Fibroblast of lung (primary cell): ENCODE data around the gene NXF3. TPM values are rescaled to one million over a fixed set of nuclear protein-coding genes. Genes with fewer than 3 reads are reported as not detected.
"Not testable (repeated sequence)": the region's sequence is repeated elsewhere in the genome, so short reads cannot be mapped to it uniquely, and the experiment has no call there.

Experiments
- DNase-seq, 2 donors: peaks; one replicate each; pipeline versions ENCODE4 v3.0.0 to v3.0.0-alpha.2; 2010; ENCODE audit warnings: low read depth in 2 of 2
- H2AFZ ChIP-seq: 2 replicates; pipeline ENCODE4 v1.5.1; 2012; ENCODE audit warnings: low read length, control low read depth, inconsistent platforms
- H3K27ac ChIP-seq: 2 replicates; pipeline ENCODE4 v1.5.1; 2011; ENCODE audit warnings: low read length, control low read depth; ENCODE audit not compliant: insufficient read depth
- H3K27me3 ChIP-seq: 2 replicates; pipeline ENCODE4 v1.5.1; 2011; ENCODE audit warnings: mild to moderate bottlenecking, low read length; ENCODE audit not compliant: control insufficient read depth, insufficient read depth
- H3K36me3 ChIP-seq: 2 replicates; pipeline ENCODE4 v1.5.1; 2011; ENCODE audit warnings: low read length; ENCODE audit not compliant: control insufficient read depth, insufficient read depth
- H3K4me1 ChIP-seq: 2 replicates; pipeline ENCODE4 v1.5.1; 2011; ENCODE audit warnings: low read length; ENCODE audit not compliant: control insufficient read depth, insufficient read depth; ENCODE audit errors: extremely low read depth
- H3K4me2 ChIP-seq: 2 replicates; pipeline ENCODE4 v1.5.1; 2011; ENCODE audit warnings: low read length, control low read depth; ENCODE audit not compliant: insufficient read depth; ENCODE audit errors: extremely low read depth
- H3K4me3 ChIP-seq, 4 experiments: fragments of 200-600 bp in 1 of 4; sonication (generic) in 1 of 4; replicated peaks in 1 of 4; 2 replicates each; pipeline ENCODE4 v1.5.1; 2011 to 2016; ENCODE audit warnings: low read length in 4 of 4, low read depth in 3 of 4, mild to moderate bottlenecking in 3 of 4, control low read depth in 2 of 4, inconsistent platforms in 1 of 4, mixed read lengths in 1 of 4; ENCODE audit not compliant: insufficient read depth in 1 of 4; ENCODE audit errors: control extremely low read depth in 1 of 4
- H3K79me2 ChIP-seq: 2 replicates; pipeline ENCODE4 v1.5.1; 2012; ENCODE audit warnings: mild to moderate bottlenecking, low read length, inconsistent platforms; ENCODE audit not compliant: control insufficient read depth, insufficient read depth
- H3K9ac ChIP-seq: 2 replicates; pipeline ENCODE4 v1.5.1; 2011; ENCODE audit warnings: mild to moderate bottlenecking, low read length, control low read depth; ENCODE audit not compliant: insufficient read depth
- H3K9me3 ChIP-seq: 2 replicates; pipeline ENCODE4 v1.5.1; 2012; ENCODE audit warnings: low read depth, low read length; ENCODE audit not compliant: control insufficient read depth, insufficient read depth
- H4K20me1 ChIP-seq: 2 replicates; pipeline ENCODE4 v1.5.1; 2011; ENCODE audit warnings: low read length; ENCODE audit not compliant: control insufficient read depth, insufficient read depth; ENCODE audit errors: extremely low read depth
- EZH2 ChIP-seq: IDR thresholded peaks from 2 replicates; pipeline ENCODE4 v1.5.1; 2012; ENCODE audit warnings: low read length, control low read depth, mild to moderate bottlenecking; ENCODE audit errors: missing control alignments
- polyA plus RNA-seq, 2 donors: library from polyadenylated mRNA; depleted of rRNA in 1 of 2; stranded (reverse) in 1 of 2; unstranded in 1 of 2; fragments of >200 nt; gene quantifications; 2 replicates each; pipeline ENCODE4 v1.2.1, GENCODE V29; 2011 to 2012; ENCODE audit warnings: missing spikeins in 1 of 2
- total RNA-seq: library from RNA; depleted of rRNA; stranded (reverse); fragments of >200 nt; gene quantifications from 2 replicates; pipeline ENCODE4 v1.2.1, GENCODE V29; 2014
- TF ChIP-seq, protein P1 (sequence below), 2 donors: IDR thresholded peaks in 1 of 2; conservative IDR thresholded peaks in 1 of 2; 1 replicate in 1 of 2; 2 replicates in 1 of 2; pipeline ENCODE4 v1.5.1; 2011 to 2012; ENCODE audit warnings: low read length in 2 of 2, control low read depth in 1 of 2, inconsistent platforms in 1 of 2, low read depth in 1 of 2, mild to moderate bottlenecking in 1 of 2

The NXF3 gene
- total and polyA plus RNA-seq, 2 donors (not counting 1 experiment from before 2014, with no cell fraction given): 0.54 TPM; not detected in 1

- no peak for DNase-seq
- Histone ChIP-seq H3K4me3 (no peak overlapping the region), H2AFZ (no peak overlapping the region), H3K9me3 (no peaks in the 10 kb centered on the region), H3K9ac (no peak overlapping the region), H3K27me3 (no peaks in the 10 kb centered on the region), H3K79me2 (no peaks in the 10 kb centered on the region), H3K36me3 (no peaks in the 10 kb centered on the region), H3K4me2 (no peak overlapping the region), H4K20me1 (no peaks in the 10 kb centered on the region), H3K4me1 (no peaks in the 10 kb centered on the region), H3K27ac (no peak overlapping the region)
- TF ChIP-seq EZH2: no peak
- TF ChIP-seq, protein P1, sequence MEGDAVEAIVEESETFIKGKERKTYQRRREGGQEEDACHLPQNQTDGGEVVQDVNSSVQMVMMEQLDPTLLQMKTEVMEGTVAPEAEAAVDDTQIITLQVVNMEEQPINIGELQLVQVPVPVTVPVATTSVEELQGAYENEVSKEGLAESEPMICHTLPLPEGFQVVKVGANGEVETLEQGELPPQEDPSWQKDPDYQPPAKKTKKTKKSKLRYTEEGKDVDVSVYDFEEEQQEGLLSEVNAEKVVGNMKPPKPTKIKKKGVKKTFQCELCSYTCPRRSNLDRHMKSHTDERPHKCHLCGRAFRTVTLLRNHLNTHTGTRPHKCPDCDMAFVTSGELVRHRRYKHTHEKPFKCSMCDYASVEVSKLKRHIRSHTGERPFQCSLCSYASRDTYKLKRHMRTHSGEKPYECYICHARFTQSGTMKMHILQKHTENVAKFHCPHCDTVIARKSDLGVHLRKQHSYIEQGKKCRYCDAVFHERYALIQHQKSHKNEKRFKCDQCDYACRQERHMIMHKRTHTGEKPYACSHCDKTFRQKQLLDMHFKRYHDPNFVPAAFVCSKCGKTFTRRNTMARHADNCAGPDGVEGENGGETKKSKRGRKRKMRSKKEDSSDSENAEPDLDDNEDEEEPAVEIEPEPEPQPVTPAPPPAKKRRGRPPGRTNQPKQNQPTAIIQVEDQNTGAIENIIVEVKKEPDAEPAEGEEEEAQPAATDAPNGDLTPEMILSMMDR (conservative IDR thresholded peaks at IDR 0.05 in 1 of 2, IDR thresholded peaks at IDR 0.05 in 1 of 2; ENCODE audit: low read depth in 1 of 2, low read length in 2 of 2): no peak
Observed at GRCh38 chrX:103120748-103121147, 27.8 kb upstream of the NXF3 start.

- H3K4me2 ChIP-seq, H2AFZ ChIP-seq, H3K4me3 ChIP-seq, H3K36me3 ChIP-seq, H4K20me1 ChIP-seq, H3K27me3 ChIP-seq, H3K4me1 ChIP-seq, H3K79me2 ChIP-seq, H3K9ac ChIP-seq, DNase-seq, H3K27ac ChIP-seq, H3K9me3 ChIP-seq: not testable (repeated sequence)
Observed at GRCh38 chrX:103116970-103117369, 24.0 kb upstream of the NXF3 start.

DNA sequence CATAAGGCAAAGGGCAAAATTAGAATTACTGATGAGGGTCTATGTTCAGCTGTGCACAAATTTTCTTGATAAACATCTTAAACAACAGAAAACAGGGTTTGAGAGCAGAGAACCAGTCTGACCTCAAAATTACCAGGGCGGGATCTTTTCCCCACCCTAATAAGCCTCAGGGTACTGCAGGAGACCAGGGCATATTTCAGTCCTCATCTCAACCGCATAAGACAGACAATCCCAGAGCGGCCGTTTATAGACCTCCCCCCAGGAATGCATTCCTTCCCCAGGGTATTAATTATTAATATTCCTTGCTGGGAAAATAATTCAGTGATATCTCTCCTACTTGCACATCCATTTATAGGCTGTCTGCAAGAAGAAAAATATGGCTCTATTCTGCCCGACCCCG is 16.6 kb upstream of the NXF3 start:
- H3K4me1 ChIP-seq, DNase-seq, H3K27me3 ChIP-seq, H3K27ac ChIP-seq, H4K20me1 ChIP-seq, H3K4me3 ChIP-seq, H2AFZ ChIP-seq, H3K36me3 ChIP-seq, H3K4me2 ChIP-seq, H3K9me3 ChIP-seq, H3K79me2 ChIP-seq, H3K9ac ChIP-seq: not testable (repeated sequence)

DNA sequence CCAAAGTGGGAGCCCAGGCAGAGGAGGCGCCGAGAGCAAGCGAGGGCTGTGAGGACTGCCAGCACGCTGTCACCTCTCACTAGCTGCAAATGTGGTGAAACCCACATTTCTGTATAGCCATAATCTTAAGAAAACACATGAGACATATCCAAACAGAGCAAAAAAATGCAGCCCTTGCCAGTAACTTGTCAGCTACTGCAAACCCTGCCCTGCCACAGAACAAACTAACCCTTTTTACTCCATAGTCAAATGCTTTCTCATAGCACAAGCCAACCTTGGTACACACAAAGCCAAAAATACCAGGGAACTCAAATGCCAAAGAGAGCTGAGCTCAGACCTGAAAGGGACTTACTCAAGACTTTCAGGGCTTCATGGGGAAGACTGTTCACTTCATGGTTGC is 14.9 kb upstream of the NXF3 start:
- TF ChIP-seq, protein P1 (conservative IDR thresholded peaks at IDR 0.05 in 1 of 2, IDR thresholded peaks at IDR 0.05 in 1 of 2; ENCODE audit: low read depth in 1 of 2, low read length in 2 of 2): no peak
- no peak for TF ChIP-seq EZH2
- no peaks in the 10 kb centered on the region for H3K36me3 ChIP-seq
- no peaks in the 10 kb centered on the region for H4K20me1 ChIP-seq
- H3K9ac ChIP-seq: no peak overlapping the region
- H3K4me3 ChIP-seq: no peak overlapping the region
- no peaks in the 10 kb centered on the region for H3K4me1 ChIP-seq
- H3K27ac ChIP-seq: no peak overlapping the region
- no peaks in the 10 kb centered on the region for H3K27me3 ChIP-seq
- DNase-seq: peak in 1 of 2 donors; percentile 36
- no peak overlapping the region for H2AFZ ChIP-seq
- no peaks in the 10 kb centered on the region for H3K79me2 ChIP-seq
- no peaks in the 10 kb centered on the region for H3K9me3 ChIP-seq
- H3K4me2 ChIP-seq: no peak overlapping the region

DNA sequence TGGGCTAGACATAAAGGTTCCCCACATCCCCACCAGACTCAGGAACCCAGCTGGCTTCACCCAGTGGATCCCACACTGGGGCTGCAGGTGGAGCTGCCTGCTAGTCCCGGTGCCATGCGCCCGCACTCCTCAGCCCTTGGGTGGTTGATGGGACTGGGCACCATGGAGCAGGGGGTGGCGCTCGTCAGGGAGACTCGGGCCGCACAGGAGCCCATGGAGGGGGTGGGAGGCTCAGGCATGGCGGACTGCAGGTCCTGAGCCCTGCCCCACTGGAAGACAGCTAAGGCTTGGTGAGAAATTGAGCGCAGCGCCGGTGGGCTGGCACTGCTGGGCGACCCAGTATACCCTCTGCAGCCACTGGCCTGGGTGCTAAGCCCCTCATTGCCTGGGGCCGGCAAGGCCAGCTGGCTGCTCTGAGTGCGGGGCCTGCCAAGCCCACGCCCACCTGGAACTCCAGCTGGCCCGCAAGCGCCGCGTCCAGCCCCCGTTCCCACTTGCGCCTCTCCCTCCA is 14.3 kb upstream of the NXF3 start:
- H4K20me1 ChIP-seq, H3K27me3 ChIP-seq, H3K9ac ChIP-seq, H3K4me1 ChIP-seq, DNase-seq, H2AFZ ChIP-seq, H3K4me2 ChIP-seq, H3K79me2 ChIP-seq, H3K4me3 ChIP-seq, H3K9me3 ChIP-seq, H3K36me3 ChIP-seq, H3K27ac ChIP-seq: not testable (repeated sequence)
